Epithelial cell of esophagus (primary cell): ENCODE data around the gene FGF14.

ENCODE experiments used
- DNase-seq: peaks from one replicate; pipeline ENCODE4 v3.0.0; 2010; ENCODE audit warnings: low read depth
- H3K4me3 ChIP-seq: 2 replicates; pipeline ENCODE4 v1.5.1; 2011; ENCODE audit warnings: mild to moderate bottlenecking, low read length, control low read depth
- TF ChIP-seq, protein P1 (sequence below): IDR thresholded peaks from 2 replicates; pipeline ENCODE4 v1.5.1; 2011; ENCODE audit warnings: low read depth, mild to moderate bottlenecking, low read length, control low read depth, inconsistent platforms; ENCODE audit not compliant: insufficient read depth; ENCODE audit errors: missing control alignments

FGF14 gene

DNA sequence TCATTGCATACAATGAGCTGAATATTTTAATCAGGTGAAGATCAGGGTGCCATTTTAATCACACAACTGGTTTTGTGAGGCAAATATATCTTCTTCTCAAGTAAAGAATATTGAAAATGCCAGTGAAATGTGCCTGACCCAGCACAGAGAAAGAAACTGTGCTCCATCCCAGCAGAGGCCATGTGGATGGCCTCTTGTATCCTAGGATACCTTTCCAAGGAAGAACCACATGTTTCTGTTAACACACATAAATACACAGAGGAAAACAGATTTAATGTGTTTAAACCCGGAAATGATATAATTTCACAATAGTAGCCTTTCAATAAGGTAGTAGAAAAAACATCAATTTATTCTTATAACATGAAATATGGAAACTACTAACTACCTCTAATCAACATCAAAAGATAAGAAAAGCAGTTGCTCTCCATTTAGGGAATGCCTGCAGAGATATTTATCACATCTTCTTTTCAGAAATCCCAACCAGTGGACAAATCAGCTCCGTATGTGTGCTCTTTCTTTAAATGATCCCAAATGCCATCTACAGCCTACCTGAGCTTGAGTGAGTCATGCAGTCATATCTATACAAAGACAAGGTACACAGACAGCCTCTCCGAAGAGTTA is 157.1 kb downstream of the FGF14 start:
- no peak overlapping the region for H3K4me3 ChIP-seq
- TF ChIP-seq, protein P1, sequence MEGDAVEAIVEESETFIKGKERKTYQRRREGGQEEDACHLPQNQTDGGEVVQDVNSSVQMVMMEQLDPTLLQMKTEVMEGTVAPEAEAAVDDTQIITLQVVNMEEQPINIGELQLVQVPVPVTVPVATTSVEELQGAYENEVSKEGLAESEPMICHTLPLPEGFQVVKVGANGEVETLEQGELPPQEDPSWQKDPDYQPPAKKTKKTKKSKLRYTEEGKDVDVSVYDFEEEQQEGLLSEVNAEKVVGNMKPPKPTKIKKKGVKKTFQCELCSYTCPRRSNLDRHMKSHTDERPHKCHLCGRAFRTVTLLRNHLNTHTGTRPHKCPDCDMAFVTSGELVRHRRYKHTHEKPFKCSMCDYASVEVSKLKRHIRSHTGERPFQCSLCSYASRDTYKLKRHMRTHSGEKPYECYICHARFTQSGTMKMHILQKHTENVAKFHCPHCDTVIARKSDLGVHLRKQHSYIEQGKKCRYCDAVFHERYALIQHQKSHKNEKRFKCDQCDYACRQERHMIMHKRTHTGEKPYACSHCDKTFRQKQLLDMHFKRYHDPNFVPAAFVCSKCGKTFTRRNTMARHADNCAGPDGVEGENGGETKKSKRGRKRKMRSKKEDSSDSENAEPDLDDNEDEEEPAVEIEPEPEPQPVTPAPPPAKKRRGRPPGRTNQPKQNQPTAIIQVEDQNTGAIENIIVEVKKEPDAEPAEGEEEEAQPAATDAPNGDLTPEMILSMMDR: no peak
- DNase-seq: no peak

- DNase-seq: no peak
- TF ChIP-seq, protein P1: no peak
- no peak overlapping the region for H3K4me3 ChIP-seq
Measured at GRCh38 chr13:102240110-102240509, 161.7 kb downstream of the FGF14 start.

GRCh38 chr13:102237230-102237629 is 164.6 kb downstream of the FGF14 start:
- DNase-seq: no peak
- TF ChIP-seq, protein P1: no peak

GRCh38 chr13:102236830-102237229 is 165.0 kb downstream of the FGF14 start:
- H3K4me3 ChIP-seq: no peak overlapping the region
- TF ChIP-seq, protein P1: no peak
- no peak for DNase-seq

More at GRCh38 chr13:102237230-102237629, 164.6 kb downstream of the FGF14 start:
- no peak overlapping the region for H3K4me3 ChIP-seq

GRCh38 chr13:102236341-102236740 is 165.5 kb downstream of the FGF14 start:
- TF ChIP-seq, protein P1: no peak
- H3K4me3 ChIP-seq: no peak overlapping the region
- DNase-seq: no peak

- H3K4me3 ChIP-seq: no peak overlapping the region
- TF ChIP-seq, protein P1: no peak
- DNase-seq: peak; percentile 81
Measured at GRCh38 chr13:102235689-102236088, 166.2 kb downstream of the FGF14 start.

DNA sequence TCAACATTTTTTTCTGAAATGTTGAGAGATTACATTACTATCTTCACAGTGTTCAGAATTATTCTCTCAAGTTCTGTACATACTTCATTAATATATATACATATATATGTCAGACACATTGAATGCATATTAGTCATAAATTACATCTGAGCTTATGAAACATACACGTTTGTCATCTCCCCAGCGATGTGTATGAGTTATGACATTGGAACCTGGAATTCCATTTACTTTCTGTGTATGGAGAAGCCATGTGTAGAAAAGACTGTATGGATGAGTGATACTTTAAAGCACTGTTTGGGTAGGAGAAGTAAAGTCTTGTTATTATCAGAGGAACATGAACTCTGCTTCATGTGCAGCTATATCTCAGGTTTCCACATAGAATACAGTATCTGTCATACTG is 167.2 kb downstream of the FGF14 start:
- peak; percentile 92 for DNase-seq
- no peak overlapping the region for H3K4me3 ChIP-seq
- TF ChIP-seq, protein P1: no peak
